Islet precursor cell (in vitro differentiated cells): ENCODE data around the gene NR2E1.

Experiments
- DNase-seq: peaks from one replicate; pipeline ENCODE4 v3.0.0-alpha.2; 2018

The NR2E1 gene

GRCh38 chr6:108156180-108156937 lies 9.5 kb upstream of the NR2E1 start:
- peak; percentile 80 for DNase-seq

- no peak for DNase-seq
These were observed 8.9 kb upstream of the NR2E1 start for GRCh38 chr6:108156938-108157233.

DNA sequence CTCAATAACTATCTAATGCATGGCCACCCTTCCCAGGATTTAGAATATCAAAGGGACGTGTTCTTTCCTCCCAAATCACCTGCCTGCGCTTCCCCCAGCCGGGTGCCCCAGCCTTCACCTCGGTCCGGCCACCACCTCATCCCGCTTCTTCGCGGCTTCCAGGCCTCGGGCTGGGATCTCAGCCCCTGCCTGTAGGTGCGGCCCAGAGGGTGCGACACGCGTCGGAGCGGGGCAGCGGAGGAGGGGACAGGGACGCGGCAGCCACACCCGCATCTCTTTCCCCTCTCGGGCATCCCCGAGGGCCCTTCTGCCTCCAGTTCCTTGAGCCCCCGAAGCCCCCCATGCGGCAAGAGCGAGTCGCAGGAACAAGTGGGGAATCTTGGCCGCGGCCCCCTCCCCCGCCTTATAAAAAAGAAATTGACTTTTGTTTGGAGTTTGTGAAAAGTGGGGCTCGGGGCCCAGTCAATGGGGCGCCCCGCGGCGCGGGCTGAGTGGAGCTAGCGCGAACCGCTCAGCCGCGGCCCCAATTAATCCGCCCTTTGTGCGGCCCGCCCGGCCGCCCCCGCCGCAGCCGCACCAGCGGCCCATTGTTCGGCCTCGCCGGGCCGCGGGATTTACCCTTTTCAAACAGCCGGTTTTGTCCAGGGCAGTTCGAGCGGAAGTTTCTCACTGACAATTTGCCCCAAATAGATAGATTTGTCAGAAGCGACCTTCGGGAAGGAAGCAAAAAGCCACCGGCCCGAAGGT lies 8.4 kb upstream of the NR2E1 start:
- no peak for DNase-seq

DNA sequence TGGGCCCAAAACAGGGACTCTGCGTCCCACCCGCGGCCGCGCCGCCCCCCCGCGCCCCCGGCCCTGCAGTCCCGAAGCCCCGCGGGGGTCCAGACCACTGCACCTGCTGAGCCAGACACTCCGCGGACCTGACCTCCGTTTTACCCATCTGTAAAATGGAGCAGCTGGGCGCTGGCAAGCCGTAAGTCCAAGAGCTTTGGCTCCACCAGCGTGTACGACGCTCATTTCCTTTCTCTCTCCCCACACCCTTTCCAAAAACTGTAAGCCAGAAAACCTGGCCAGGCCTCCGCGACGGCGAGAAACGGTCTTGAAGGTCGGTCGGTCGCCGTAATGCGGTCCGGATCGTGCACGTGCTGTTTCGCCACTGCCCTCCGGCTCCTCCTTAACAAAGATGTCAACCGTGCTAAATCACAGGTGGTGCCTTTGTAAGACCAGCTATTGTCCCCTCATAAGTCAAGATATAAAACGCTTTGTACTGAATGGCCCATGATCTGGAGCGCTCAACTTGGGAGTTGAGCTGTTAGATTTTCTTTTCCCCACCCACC lies 7.8 kb upstream of the NR2E1 start:
- no peak for DNase-seq

GRCh38 chr6:108159981-108160380 lies 5.8 kb upstream of the NR2E1 start:
- no peak for DNase-seq

DNA sequence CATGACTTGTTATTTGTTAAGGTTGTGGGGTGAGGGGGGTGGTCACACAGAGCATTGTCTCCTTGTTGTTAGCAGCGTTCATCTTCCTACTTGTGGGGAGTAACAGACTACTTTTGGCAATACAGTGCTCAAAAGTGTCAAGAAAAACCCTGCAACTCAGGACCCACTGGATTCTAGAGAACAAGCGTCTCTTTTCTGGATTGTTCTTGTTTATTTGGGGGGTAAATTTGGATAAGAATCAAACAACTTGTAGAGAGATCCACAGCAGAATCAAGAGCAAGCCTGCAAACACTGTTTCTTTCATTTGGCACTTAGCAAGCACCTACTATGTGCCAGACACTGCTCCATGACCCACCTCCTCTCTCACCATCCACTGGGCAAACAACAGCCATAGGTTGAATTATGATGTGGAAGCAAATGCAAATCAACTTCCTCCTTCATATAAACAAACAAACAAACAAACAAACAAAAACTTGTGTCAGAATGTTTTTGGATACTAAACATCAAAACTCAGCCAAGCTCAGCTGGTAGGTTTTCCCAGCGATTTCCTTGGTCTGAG lies 4.0 kb upstream of the NR2E1 start:
- DNase-seq, result no peak

GRCh38 chr6:108163267-108163643 lies 2.6 kb upstream of the NR2E1 start:
- DNase-seq, result no peak

- DNase-seq, result no peak
These were observed 1.9 kb upstream of the NR2E1 start for GRCh38 chr6:108163644-108164542.

- no peak for DNase-seq
These were observed 1.3 kb upstream of the NR2E1 start for GRCh38 chr6:108164543-108164814.

- no peak for DNase-seq
These were observed 761 bp upstream of the NR2E1 start for GRCh38 chr6:108164815-108165706.

DNA sequence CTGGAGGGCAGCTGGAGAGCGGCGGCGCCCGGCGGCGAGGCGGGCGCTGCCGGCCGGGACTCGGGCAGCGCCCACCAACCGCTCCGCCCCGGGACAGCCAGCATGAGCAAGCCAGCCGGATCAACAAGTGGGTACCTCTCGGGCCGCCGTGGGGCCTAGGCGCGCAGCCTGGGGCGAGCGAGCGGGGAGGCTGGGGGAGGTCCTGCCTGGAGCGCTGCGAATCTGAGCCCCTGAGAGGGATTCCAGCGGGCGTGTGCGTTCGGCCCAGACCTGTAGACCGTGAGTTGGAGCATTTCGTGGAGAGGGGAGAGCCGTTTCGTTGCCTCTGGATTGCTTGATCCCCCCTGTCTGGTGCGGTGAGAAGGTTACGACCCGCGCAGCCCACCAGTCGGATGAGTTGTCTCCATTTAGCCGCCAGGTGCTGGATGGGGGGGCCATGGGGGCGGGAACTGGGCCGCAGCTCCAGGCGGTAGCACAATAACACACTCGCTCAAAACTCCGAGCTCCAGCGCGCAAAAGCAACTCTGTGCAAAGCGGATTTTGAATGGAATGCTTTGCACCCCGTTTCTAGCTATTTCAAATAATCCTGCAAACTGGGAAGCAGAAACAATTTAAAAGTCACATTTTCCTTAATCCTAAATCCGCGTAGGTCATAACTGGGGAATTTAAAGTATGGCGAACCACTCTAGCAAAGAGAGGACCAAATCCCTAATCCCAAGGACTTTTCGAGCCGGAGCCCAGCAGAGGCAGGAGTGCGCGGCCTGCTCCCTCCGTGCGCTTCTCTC lies 1.0 kb downstream of the NR2E1 start:
- DNase-seq, result no peak

- no peak for DNase-seq
These were observed 1.7 kb downstream of the NR2E1 start for GRCh38 chr6:108167449-108168089.

DNA sequence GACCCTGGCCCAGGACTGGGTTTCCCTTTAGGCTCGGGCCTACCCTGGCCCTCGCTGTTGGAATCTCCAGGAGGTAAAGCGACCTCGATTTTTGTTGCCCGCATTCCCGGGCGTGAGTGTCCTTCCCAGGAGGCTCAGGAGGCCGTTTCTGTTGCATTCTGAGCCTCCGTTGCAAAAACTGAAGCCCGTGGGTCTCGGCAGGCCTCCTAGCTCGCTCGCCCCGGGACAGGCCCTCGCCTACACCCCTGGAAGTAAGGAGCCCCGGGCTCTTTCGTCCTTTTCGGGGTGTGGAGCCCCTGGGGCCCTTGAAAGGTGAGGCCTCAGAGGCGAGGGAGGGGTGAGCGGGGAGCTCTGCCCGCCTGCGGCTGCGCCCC lies 2.3 kb downstream of the NR2E1 start:
- no peak for DNase-seq

DNA sequence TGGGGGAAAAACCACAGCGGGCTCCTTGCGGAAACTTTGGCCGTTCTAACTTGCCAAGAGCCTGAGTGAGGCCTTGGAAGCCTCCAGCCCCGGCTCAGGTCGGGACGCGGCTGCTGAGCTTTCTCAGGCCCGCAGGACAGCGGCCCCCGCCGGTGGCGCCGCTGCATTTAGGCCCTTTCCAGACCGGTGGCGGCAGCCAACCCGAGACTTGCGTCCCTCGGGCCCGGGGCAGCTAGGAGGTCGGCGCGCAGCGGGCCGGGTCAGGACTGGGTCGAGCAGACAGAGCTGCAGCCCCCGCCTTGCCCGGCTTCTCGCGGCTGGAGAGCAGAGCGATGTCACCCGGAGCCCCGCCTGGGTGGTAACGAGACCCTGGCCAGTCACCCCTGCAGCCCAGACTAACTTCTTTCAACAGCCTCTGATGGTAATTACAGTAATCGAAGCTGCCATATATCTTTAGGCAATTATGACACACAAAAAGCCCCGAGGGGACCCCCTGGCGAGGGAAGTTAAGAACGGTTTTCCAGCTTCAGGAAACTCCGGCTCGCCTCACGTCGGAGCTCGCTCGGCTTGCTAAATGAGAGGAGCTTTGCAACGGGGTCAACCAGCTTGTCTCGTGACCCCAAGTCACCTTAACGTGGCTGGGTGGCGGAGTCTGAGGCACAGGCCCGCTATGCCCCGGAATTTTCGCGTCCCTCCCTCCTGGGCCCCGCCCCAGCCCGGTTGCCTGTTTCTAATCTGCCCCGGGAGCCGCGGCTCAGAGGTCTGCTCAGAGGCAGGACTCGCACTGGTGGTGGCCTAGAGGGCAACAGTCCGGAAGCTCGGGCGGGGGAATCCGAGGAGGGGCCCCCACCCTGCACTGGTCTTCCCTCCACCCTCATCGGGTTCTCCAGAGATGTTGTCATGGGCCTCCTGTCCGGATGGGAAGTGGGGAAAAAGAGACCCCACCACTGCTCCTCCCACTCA lies 3.0 kb downstream of the NR2E1 start:
- DNase-seq, result peak; percentile 87

GRCh38 chr6:108169464-108170331 lies 3.9 kb downstream of the NR2E1 start:
- DNase-seq, result no peak

DNA sequence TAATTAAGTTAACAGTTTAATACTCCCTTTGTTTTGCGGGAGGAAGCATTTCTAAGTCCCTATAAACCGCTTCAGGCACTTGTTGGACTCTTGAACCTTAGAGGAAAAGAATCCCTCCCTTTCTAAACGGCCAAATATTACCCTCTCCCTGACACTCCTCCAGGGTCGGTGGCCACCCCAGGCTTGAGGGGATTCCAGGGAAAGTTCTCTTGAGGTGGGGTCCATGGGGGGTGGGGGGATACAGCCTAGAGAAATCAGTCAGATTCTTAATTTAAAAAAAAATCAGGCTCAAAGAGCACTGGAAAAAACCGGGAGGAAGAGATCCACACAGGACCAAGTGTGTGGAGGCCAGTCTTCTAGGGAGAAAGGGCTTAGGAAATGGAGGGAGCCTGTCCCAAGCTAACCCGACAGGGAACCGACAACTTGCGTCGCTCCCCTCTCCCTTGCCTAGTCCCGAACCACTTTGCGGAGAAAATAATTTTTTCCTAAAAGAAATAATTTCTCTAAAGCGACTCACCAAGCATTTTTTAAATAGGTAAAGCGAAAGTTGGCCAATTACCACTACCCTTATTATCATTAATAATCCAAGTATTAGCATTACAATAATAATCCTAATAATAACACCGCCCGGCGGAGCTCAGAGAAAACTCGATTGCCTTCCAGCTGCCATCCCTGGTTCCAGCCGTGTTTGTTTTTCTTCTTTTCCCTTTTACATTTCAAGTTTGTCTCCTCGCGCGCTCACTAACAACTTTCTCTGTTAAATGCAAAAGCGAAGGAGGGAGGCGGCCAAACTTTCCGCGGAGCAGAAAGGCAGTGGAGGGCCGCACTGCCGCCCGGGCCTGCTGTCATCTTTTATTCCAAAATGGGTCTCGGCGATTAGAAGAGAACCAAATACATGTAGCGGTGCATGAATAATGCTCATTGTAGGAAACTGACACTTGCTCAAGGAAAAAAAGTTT lies 4.8 kb downstream of the NR2E1 start:
- no peak for DNase-seq

GRCh38 chr6:108171291-108171917 lies 5.6 kb downstream of the NR2E1 start:
- no peak for DNase-seq
